HG02840 (cell line): ENCODE measurements around the gene TACC3.
"Not testable (repeated sequence)": the region's sequence is repeated elsewhere in the genome, so short reads cannot be mapped to it uniquely, and the experiment has no call there.

Source experiments
- ATAC-seq: cut with Tn5 transposase; IDR thresholded peaks from one replicate; pipeline ENCODE4 v1.9.1; 2021; ENCODE audit warnings: mild to moderate bottlenecking, moderate library complexity, moderate number of reproducible peaks; ENCODE audit not compliant: unreplicated experiment, low FRiP score

The TACC3 gene

DNA sequence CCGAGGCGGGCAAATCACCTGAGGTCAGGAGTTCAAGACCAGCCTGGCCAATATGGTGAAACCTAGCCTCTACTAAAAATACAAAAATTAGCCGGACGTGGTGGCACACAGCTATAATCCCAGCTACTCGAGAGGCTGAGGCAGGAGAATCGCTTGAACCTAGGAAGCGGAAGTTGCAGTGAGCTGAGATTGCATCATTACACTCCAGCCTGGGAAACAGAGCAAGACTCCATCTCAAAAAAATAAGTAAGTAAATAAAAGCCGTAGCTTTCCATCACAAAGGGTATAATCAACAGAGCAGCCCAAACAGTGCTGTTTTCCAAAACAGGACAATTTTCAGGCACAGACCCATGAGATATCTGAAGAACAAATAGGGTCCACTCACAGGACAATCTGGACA is 19.6 kb upstream of the TACC3 start:
- not testable (repeated sequence) for ATAC-seq

DNA sequence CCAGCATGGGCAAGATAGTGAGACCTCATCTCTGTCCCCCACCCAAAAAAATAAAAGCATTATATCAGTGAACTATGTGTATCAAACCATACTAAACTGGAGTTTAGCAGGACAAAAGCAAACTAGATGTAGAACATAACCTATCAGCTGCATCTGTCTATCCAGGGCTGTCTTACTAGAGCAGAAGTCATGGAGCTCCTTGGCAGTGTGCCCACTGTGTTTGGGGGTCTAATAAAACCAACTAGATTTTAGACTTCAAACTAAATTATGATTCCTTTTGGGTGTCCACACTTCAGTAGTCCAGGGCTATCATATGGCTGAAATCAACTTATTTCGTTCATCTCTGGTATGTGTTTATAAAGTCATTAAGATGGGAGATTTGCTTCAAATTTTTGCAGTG is 17.5 kb upstream of the TACC3 start:
- no peak for ATAC-seq

DNA sequence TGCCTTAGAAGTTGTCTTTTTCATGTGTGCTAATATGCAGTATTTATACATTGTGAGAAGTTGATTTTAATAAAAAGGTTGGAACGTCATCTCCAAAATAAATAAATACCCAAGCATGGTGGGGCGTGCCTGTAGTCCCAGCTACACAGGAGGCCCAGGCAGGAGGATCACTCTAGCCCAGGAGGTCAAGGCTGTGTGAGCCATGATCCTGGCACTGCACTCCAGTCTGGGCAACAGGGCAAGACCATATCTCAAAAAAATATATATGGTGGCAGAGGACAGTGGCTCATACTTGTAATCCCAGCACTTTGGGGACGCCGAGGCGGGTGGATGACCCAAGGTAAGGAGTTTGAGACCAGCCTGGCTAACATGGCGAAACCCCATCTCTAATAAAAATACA is 15.6 kb upstream of the TACC3 start:
- no peak for ATAC-seq

DNA sequence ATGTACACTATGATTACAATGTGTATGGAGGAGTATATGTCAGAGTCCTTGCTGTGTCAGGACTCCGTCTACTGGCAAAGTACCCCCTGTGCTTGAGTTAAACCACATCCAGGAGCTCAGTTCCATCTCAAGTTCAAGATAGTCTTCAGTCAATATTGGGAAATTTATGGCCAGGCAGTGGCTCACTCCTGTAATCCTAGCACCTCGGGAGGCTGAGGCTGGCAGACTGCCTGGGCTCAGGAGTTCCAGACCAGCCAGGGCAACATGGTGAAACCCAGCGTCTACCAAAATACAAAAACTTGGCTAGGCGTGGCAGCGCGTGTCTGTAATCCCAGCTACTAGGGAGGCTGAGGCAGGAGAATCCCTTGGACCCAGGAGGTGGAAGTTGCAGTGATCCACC is 15.0 kb upstream of the TACC3 start:
- no peak for ATAC-seq

DNA sequence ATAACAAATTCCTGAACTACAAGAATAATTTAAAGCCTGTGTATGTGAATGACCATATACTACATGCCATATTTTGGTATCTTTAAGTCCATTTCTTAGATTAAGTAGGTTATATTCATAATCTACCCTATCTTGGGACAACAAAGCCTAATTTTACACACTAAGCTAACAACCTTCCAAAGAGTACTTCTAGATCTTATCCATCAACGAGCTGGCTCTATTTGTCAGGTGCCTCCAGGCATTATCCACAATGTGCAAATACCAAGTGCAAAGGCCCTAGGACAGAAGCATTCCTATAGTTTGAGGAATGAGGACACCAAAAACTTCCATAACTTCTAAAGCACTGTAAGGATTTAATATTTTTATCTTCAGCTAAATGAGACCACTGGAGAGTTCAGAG is 12.7 kb upstream of the TACC3 start:
- ATAC-seq = no peak

DNA sequence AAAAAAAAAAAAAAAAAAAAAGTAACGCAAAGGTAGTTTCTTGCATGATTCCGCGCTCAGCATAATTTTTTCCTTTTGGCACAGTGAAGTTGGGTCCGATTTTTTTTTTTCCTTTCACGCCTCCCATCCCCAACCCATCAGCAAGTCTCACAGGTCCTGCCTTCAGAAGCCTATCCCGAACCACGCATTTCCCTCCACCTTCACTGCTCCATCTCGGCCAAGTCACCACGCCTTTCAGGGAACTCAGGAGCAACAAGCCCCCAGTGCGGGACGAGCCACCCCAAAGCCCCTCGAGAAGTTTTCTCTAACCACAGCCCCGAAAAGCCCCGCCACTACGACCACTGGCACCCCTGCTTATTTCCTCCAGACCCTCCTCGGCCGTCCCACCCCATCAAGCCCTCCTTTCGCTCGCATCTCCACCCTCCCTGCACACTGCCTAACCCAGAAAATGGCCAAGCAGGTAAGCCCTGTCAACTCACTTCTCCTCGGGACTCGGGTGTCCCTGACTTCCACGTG is 10.2 kb upstream of the TACC3 start:
- no peak for ATAC-seq

DNA sequence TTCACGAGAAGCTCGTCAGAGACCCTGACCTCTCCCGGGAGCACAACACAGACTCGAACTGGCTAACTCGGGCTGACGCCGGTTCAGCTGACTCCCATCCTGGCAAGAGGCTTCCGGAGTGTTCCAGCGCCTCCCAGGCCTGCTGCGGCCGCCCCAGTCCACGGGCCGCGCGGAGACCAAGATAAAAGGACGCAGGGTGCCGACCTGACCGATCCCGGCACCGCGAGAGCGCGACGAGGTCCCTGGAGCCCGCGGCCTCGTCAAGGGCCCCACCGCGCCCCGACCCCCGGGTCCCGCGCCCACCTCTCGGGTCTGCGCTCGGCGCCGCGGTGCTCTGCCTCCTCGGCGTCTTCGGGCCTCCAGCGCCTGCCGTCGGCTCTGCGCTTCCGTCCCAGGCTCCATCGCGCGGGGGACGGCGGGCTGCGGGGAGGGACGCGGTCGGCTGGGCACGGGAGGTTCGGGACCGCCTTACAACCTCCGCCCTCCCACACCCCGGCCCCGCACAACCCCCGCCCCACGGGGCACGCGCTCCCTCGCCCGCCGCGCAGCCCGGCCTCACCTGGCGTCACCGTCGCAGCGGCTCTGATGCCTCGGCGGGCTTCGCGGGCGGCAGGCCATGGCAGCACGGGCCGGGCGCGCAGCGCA is 9.6 kb upstream of the TACC3 start:
- ATAC-seq = peak; percentile 13

DNA sequence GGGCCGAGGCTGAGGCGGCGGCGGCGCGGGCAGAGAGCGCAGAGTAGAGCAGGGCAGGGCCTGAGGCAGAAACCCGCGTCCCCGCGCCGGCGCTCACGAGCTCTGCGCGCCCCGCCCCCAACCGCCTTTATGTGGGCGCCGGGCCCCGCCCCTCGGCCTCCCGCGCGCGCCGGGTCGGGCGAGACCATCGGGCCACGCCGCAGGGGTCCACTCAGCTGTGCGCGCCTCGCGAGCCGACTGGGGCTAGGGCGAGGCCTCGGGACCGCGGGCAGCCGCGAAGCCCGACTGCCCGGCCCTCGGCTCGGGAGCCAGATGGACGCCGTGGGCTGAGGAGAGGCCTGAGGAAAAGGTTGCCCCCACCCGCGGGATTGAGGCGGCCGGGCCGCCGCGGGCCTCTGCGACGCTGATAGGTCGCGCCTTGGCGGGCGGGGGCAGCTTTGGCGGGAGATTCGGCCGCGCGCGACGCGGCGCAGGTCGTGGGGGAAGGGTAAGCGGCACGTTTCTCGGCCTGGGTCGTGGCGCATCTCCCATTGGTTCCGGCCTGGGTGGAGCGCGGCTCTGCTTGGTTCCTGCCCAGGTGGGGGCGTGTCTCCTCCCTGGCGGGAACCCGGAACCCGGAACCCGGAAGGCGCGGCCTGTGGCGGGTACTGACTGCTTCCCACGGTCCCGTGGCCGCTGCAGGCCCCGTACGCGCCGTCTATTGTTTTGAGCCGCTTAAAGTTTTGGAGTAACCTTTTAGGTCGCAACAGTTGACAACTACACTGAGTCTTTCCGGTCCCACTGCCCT is 8.9 kb upstream of the TACC3 start, which contains the start of gene SLBP:
SLBP (minus strand) TSS at position 104 of the 787 bp plus-strand sequence. CDS start 131 bp downstream, outside the sequence.
- peak; percentile 76 for ATAC-seq

DNA sequence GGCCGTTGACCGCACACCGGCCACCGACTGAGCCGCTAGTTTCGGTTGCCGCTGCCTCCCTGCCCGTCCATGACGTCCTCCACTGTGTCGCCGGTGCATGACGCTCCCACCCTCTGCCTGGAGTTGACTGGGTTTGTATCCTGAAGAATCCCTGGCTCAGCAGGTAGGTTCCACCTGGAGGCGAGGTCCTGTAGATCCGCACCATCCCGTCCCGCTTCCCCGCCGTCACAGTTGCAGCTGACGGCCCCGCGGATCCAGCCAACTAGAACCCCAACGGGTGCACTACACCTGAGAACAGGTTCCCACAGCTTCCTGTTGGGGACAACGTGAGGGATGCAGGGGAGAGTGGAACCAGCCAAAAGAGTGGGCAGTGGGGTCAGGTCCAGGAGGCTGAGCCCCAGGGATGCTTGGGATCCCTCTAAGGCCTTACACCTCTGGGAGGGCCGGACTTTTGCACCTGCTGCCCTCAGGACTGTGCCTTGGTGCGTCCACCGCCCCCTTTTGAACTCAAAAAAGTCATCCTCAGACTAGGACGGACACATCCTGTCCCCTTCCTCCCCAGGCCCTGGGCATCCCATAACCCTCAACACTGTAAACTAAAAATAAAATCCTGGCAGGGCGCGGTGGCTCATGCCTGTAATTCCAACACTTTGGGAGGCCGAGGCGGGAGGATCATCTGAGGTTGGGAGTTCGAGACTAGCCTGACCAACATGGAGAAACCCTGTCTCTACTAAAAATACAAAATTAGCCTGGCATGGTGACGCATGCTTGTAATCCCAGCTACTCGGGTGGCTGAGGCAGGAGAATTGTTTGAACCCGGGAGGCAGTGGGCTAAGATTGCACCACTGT is 8.1 kb upstream of the TACC3 start:
- peak; percentile 12 for ATAC-seq

DNA sequence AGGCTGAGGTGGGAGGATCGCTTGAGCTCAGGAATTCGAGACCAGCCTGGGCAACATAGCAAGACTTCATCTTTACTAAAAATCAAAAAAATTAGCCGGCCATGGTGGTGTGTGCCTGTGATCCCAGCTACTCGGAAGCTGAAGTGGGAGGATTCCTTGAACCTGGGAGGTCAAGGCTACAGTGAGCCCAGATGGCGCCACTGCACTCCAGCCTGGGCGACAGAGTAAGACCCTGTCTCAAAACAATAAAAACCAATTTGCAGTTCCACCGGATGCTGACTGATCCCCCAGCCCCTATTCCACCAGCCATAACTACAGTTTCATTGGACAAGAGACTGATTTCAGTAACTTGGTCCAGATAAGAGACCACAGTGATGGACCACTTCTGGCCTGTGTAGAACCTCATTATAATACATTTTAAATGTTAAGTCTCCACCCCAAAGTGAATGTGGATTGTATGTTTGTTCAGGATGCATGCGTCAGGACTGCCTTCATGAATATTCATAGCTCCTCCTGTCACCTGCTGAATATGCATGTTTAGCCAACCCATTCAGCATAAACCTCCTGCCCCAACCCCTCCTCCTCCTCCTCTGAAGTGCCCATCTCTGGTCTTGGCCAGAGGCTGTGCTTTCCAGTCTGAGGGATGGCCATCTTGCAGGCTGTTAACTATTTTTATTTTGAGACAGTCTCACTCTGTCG is 6.9 kb upstream of the TACC3 start:
- no peak for ATAC-seq

DNA sequence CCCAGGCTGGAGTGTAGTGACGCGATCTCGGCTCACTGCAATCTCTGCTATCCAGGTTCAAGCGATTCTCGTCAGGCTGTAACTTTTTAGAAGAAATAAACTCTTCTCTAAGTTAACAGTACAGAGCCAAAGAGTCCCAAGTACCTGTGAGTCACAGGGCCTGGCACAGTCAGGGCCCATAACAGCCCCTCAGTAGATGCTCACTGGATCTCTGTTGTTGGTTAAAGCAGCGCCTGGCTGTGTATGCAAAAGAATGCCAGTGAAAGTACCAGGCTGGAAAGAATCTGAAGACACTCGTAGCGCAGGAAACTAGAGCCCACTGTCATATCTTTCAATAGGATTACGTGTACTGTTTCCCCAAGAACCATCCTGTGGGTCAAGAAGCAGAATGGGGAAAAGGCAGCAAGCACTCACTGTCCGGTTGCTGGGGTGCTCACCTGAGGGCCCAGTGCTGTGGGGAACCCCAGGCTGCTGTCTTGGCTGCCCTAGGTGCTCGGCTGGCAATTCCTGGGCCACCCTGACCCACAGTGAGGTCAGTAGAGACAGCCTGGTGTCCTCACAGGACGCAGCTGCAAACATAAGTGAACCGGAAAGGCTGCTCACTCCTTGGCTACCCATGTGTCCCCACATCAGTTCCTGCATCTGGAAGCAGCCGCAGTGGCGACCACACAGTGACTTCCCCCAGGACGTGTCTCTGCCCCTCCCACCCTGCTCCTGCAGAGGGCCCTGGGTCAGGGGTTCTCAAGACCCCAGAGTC is 6.1 kb upstream of the TACC3 start:
- ATAC-seq = no peak

DNA sequence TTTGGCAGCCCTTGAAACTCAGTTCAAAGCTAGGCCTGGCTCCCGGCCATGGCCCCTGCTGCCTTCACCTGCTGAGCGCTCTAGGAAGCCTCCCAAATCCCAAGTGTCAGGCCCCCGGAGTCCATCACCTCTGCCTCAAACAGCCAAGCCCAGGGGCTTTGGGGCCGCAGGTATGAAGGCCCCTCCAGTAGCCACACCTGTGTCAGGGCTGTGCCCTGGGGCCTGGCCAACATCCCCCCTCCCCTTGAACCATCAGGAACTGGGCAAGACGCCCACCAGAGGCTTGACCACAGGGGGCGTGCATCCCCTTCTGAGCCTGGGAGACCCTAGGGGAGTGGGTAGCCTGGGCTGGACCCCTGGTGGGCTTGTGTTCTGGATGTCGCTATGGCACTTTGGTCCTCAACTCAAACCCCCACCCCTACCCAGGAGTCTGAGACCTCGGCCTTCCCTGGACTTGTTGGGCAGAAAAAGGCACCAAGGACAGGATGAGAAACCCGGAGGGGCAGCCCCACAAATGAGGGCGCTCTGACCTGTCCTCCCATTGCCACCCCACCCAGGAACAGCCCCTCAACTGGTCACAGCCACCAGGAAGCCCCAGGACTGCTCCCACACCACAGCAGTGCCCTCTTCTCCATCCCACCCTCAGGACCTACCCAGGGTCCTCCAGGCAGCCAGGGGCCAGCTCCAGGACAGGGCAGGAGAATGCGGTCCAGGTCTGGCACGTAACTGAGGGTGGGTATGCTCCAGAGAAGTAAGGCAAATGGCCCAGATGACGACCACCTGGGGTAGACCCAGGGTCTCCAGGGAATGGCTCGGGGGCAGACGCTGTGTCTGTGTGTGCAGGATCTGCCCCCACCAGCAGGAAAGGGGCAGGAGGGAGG is 5.0 kb upstream of the TACC3 start:
- ATAC-seq = no peak

DNA sequence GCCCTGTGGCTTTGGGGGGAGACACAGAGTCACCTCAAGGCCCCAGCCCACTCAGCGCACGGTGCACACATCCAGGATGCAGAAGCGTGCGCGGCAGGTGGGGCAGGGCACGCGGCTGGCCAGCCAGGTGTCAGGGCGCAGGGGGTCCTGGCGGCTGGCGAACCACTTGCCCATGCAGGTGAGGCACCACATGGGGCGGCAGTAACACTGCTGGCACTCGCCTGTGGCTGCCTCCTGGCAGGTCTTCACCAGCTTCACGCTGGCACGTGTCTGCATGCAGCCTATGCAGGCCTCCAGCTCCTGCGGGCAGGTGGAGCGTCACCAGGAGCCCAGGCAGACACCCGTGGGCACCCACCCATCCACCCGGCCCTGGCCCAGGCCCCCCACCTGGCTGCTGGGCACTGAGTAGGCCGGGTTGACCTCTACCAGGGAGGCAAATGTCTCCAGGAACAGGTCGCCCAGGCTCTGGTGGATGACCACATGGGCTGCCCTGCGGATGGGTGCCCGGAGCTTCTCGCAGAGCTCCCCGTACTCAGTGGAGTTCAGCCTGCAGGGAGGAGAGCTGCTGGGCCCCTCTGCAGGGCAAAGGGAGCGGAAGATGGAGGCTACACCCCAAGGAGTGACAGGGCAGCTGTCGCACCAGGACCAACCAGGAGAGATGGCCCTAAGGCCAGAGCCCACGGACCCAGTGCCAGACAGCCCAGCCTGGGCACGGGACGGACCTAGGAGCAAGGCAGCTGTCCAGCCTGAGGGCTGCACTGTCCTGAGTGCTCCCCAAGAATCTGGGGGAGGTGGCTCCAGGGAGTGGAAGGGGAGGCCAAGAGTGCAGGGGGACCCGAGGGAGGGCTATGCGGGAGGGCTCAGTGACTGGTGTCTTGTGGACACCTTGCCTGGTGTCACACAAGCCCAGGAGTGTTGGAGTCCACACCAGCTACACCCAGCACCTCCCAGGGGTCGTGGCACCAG is 3.9 kb upstream of the TACC3 start:
- no peak for ATAC-seq

DNA sequence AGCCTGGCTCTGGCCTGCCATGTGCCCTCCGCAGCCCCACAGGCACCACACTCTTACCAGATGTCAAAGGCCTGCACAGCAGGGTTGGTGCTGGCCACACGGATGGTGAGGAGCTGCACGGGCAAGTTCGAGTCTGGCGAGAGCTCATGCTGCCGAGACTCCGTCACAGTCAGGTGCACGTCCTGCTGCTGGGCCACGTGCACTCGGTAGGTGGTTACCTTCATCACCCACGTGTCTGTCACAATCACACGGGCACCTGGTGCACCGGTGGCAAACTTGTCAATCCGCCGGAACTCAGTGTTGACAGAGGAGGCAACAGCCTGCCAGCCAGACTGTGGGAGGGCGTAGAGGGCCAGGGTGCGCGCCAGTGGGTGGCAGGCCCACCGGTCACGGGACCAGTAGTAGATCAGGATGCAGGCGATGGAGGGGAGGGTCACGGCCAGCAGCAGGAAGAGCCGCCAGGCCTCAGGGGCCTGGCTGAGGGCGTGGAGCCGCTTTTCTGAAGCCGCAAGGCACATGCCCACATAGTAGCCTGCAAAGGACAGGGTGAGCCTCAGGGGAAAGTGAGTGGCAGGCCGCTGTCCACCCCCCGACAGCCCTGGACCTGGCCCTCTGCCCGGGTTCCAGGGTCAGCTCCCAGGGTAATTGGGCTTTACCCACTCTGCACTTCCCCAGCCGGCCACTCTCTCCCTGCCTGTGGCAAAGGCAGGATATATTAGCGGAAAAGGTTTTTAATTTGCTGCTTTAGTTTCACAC is 3.0 kb upstream of the TACC3 start:
- ATAC-seq = no peak

DNA sequence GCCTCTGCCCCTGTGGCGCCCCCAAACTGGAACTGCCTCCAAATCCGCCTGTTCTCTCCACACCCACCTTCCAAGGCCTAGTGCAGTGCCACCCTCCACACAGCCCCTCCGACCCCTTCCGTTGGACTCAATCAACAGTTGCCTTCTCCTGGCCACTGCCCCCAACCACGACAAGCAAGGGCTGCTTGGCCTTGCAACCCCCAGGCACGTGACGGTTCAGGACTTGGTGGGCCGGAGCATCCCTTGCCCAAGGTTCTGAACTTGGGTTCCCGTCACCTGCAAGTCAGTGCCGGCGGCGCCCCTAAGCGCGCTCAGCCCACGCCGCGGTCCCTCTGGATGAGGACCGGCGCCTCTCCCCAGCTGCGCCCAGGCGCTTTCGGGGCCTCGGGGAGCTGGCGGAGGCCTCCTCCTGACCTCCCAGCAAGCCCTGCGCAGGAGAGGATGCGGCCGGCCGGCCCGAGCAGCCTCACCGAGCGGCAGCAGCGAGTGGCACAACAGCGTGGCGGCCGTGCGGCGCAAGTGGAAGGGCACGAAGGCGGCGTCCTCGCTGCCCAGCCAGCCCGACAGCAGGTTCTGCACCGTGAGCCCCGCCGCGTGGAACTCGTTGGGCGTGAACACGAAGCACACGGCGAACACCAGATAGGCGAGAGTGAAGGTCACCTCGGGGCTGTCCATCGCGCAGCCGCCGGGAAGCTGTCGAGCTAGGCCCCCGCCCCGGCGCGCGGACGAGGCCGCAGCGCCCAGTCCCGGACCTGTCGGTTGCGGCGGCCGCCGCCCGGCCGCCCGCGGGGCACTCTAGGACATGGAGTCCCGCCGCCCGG is 948 bp upstream of the TACC3 start:
- peak; percentile 10 for ATAC-seq
